Activated T-cell treated with anti-CD3 and anti-CD28 coated beads for 48 hours (primary cell): ENCODE results near the gene STIM2.
"Not testable (repeated sequence)": the region's sequence is repeated elsewhere in the genome, so short reads cannot be mapped to it uniquely, and the experiment has no call there.

Experiments
- DNase-seq: peaks from one replicate; pipeline ENCODE4 v3.0.0-alpha.2; 2020; ENCODE audit warnings: low read depth

Gene STIM2

DNA sequence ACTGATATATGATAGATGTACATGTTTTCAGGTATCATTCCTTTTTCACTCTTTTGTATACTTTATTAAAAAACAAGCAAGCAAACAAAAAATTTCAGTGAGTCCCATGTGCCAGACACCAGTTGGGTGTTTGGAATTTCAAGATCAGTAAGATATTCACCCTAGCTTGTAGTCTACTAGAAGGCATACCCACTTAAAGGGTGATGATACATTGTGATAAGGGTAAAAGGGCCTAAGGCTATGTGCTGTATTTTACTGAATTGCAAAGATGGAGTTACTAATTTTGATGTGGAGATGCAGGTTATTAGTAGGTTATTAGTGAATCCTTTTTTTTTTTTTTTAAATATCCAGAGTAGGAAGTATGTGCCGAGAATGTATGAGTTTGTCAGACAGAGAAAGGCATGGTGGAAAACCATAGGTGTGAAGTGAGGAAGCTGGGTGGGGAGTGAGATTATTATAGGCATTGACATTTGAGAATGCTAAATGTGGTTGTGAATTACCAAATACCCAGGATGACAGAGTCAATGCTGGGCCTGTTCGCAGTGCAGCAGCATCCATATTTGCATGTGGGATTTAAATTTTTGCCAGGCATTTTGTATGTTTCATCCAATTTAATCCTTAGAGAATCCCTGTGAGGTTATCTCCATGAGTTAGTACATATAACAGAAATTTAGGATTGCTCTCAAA lies 10.1 kb downstream of the STIM2 start:
- DNase-seq = no peak

DNA sequence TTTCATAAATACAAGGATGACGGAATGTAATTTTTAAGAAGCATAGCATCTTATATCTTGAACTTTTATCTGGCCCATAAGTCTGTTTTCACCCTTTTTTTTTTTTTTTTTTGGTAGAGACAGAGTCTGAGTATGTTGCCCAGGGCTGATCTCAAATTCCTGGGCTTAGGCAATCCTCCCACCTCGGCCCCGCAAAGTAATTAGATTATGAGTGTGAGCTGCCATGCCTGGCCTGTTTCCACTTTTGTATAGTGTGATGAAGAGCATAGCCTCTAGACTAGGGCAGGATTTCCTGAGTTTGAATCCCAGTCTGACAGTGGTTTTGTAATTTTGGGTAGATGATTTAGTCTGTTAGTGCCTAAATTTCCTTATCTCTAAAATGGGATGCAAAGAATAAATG lies 11.0 kb downstream of the STIM2 start:
- DNase-seq = no peak

DNA sequence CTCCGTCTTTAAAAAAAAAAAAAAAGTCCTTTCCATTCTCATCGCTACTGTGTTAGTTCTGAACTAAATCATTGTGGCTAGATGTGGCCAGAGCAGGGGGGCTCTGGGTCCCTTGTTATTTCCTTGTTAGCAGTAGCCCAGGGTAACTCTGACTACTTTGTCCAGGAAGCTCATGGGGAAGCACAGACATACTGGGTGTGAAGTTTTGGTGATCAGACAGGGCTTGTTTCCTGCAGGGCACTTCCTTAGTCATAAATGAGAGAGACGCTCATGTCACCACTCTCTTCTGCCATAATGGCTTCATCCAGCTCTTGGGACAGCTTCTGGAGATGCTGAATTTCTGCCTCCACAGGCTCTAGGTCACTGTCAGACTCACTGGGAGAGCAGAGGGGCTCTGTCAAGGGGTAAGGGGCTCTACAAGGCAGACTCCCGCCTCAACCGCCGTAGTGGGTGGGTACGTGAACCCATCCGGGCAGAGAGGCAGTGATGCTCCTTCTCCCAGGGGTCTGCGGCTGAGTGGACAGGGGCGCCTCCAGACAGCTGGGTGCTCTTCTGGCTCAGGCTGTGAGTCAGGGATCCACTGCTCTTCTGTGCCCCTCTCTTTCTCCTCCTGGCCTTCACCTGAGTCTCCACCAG lies 12.9 kb downstream of the STIM2 start:
- DNase-seq = no peak

GRCh38 chr4:26874110-26874509 lies 13.5 kb downstream of the STIM2 start:
- DNase-seq = no peak

DNA sequence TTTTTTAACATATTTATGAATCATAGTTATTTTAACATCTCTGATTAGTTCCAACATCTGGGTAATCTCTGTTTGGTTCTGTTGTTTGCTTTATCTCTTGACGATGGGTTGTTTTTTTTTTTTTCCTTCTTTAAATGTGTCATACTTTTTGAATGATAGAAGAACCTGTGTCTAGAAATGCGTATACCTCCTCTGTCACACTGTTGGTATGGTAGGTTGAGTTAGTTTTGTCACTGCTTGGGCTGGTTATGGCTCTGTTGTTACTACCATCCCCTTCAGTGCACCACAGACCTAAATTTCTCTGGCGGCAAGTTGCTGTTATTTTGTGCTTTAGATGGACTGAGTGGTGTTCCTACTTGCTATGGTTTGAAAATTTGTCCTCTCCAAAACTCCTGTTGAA lies 16.8 kb downstream of the STIM2 start:
- no peak for DNase-seq

DNA sequence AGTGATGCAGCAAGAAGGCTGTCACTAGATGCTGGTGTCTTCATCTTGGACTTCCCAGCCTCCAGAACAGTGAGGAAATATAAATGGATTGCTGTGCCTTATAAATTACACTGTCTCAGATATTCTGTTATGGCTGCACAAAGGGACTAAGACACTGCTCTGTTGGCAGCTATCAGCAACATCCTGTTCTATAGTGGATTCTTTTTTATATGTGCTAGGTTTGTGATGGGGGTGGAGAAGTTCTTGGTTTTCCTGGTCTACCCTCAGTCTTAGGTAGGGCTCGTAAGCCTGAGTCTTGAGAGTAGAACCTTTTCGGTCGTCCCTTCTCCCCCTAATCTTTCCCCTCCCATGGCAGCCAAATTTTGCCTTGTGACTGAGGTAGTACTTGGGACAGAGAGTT lies 17.3 kb downstream of the STIM2 start:
- no peak for DNase-seq

DNA sequence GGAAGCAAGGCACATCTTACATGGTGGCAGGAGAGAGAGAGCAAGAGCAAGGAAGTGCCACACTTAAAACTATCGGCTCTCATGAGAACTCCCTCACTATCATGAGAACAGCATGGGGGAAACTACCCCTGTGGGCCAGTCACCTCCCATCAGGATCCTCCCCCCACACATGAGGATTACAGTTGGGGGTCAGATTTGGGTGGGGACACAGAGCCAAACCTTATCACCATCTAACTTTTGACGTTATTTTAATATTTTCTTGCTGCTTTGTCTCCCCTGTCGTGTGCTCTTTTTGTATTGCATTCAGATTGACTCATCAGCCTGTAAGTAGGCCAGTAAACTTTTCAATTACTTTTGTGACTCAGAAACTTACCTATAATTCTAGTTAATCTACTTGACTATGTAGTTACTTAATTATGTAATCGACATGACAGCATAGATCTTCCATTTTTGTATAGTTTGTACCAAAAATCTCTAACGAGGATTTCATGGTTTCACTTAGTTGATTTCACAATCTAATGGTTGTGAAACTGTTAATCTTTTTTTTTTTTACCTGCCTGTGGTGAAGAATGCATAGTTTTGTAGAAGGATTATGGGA lies 18.3 kb downstream of the STIM2 start:
- DNase-seq = no peak

- no peak for DNase-seq
Measured at GRCh38 chr4:26879805-26880204, 19.2 kb downstream of the STIM2 start.

DNA sequence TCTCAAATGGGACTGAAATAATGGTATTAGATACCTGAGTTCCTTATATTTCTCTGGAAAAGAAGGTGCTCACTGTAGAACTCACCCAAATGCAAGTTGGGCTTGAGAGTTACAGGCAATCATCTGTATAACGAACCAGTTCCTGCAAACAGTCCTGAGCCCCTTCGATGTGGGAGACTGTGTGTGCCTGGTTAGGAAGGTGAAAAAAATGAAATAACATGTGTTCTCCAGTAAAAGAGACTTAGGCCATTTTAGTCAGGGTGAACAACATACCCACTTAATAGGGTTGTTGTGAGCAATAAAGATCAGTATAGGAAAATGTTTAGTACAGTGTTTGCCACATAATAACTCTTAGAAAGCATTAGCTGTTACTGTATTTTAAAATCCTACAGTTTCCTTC lies 23.4 kb downstream of the STIM2 start:
- DNase-seq = no peak

DNA sequence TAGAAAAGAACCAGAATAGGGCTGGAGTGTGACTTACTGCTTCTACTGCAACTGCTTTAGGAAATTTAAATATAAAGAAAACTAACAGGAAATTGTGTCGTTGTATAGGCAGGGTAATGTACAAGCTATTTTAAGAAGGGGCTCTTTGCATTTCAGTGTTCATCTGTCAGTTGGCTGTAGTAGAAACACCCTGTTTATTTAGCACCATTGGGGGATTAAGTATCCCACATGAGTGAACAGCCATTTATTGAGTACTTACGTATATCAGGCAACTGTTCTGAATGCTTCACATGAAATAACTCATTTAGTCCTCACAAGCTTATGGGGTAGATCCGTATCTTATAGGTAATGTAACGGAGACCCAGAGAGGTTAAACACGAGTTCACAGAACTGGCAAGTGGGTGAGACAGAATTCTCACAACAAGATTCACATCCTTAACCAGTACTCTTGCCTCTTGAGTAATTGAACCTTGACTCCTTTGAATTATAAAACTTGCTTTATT lies 23.9 kb downstream of the STIM2 start:
- DNase-seq = no peak

GRCh38 chr4:26885912-26886274 lies 25.3 kb downstream of the STIM2 start:
- no peak for DNase-seq

GRCh38 chr4:26887143-26887542 lies 26.5 kb downstream of the STIM2 start:
- DNase-seq = no peak

GRCh38 chr4:26887809-26888208 lies 27.2 kb downstream of the STIM2 start:
- DNase-seq = no peak

- no peak for DNase-seq
Measured at GRCh38 chr4:26889356-26889755, 28.7 kb downstream of the STIM2 start.

GRCh38 chr4:26891054-26891453 lies 30.4 kb downstream of the STIM2 start:
- no peak for DNase-seq

DNA sequence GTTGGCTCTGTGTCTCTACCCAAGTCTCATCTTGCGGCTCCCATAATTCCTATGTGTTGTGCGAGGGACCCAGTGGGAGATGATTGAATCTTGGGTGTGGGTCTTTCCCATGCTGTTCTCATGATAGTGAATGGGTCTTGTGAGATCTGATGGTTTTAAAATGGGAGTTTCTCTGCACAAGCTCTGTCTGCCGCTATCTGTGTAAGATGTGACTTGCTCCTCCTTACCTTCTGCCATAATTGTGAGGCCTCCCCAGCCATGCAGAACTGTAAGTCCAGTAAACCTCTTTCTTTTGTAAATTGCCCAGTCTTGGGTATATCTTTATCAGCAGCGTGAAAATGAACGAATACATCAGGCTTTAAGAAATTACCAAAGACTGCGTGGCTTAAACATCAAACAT lies 31.2 kb downstream of the STIM2 start:
- no peak for DNase-seq

DNA sequence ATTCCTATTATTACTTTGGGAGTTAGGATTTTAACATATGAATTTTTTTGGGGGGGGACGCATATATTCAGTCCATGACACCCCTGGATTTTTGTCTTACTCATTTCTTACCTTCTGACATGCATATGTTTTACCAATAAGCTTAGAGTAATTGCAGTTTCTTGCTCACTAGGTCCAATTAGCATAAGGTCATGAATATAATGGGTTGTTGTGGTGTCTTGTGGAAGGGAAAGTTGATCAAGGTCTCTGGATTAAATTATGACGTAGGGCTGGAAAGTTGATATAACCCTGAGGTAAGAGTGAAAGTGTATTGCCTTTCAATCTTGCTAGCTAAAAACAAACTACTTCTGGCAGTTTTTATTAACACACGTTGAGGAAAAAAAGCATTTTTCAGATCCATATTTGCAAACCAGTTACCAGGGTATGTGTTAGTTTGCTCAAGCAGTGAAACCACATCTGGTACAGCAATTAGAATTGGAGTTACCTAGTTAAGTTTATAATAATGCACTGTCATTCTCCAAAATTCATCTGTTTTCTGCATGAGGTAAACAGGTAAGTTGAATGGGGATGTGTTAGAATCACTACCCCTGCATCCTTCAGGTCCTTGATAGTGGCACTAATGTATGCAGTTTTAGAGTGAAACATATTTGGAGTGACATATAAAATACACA lies 32.0 kb downstream of the STIM2 start:
- DNase-seq = no peak

DNA sequence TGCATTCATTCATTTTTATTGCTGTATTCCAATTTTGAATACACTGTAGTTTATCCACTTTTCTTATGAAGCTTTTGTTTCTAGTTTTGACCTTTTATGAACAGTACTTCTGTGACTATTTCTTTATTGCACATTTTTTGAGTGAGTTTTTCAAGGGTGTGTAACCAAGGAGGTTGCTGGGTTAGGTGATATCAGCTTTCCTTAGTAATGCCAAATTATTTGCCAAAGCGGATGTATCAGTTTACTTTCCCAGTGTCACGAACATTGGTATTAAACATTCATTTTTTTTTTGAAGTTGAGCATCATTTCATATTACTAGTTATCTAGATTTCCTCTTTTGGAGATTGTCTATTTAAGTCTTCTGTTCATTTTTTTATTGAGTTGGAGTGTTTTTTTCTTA lies 32.9 kb downstream of the STIM2 start:
- DNase-seq = no peak

DNA sequence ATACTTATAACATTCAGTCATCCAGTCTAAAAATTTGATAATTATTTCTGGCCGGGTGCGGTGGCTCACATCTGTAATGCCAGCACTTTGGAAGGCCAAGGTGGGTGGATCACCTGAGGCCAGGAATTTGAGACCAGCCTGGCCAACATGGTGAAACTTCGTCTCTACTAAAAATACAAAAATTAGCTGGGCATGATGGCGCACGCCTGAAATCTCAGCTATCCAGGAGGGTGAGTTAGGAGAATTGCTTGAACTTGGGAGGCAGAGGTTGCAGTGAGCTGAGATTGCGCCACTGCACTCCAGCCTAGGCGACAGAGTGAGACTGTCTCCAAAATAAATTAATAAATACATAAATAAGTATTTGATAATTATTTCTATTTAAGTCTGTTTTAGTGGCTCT lies 34.2 kb downstream of the STIM2 start:
- not testable (repeated sequence) for DNase-seq

- no peak for DNase-seq
Measured at GRCh38 chr4:26896636-26897035, 36.0 kb downstream of the STIM2 start.

- no peak for DNase-seq
Measured at GRCh38 chr4:26899991-26900390, 39.4 kb downstream of the STIM2 start.

DNA sequence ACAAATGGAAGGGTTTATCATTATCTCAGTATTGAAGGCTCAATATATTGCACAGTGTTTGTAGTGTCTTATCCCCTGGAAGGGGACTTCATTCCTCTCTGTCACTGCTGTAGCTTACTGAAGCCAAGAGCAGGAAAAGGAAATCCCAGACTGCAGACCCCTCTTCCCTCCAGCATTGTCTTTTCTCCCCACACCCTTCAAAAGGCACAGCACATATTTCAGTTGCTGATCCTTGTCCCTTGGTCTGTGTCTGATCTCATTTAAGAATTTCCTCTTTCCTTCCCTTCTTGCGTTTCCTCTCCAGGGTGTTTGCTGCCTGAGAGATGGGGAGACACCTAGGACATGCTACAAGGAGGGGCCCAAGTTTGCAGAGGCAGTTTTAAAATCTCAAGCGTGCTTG lies 40.1 kb downstream of the STIM2 start:
- no peak for DNase-seq

DNA sequence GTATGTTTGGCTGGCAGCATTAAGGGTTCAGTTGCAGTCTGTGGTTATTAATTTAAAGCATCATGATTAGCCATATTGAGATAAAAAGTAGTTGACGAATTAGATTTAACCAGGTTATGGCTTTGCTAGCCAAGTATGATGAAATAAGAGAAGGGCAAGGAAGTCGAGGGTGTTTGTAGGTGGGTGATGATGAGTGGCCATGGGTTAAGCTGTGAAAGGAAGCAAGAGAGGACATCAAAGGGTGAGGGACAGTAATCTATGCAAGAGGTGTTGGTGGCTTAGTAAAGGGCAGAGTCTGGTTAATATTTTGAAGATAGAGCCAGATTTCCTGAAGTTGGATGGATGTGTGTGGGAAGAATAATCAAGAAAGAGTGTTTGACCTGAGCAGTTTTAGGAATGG lies 44.5 kb downstream of the STIM2 start:
- DNase-seq = no peak
